GM18519 (cell line): ENCODE results near the gene ACP4.
"Not testable (repeated sequence)": the region's sequence is repeated elsewhere in the genome, so short reads cannot be mapped to it uniquely, and the experiment has no call there.

Experiments
- ATAC-seq: cut with Tn5 transposase; IDR thresholded peaks from one replicate; pipeline ENCODE4 v1.9.1; 2021; ENCODE audit warnings: mild to moderate bottlenecking, moderate library complexity; ENCODE audit not compliant: unreplicated experiment, low FRiP score

Gene ACP4

GRCh38 chr19:50790396-50790795 lies at the start of gene ACP4:
ACP4 (plus strand) TSS chr19:50790415; CDS start chr19:50790415, 0 bp downstream.
- ATAC-seq, result no peak

- ATAC-seq, result no peak
Measured at GRCh38 chr19:50741179-50741933, 48.9 kb upstream of the ACP4 start.

GRCh38 chr19:50743537-50743936 lies 46.7 kb upstream of the ACP4 start:
- ATAC-seq, result no peak

GRCh38 chr19:50745221-50745620 lies 45.0 kb upstream of the ACP4 start:
- ATAC-seq, result no peak

GRCh38 chr19:50747141-50747540 lies 43.1 kb upstream of the ACP4 start:
- not testable (repeated sequence) for ATAC-seq

GRCh38 chr19:50749490-50749889 lies 40.7 kb upstream of the ACP4 start:
- ATAC-seq, result no peak

GRCh38 chr19:50750010-50750409 lies 40.2 kb upstream of the ACP4 start:
- ATAC-seq, result no peak

- ATAC-seq, result no peak
Measured at GRCh38 chr19:50753879-50754278, 36.3 kb upstream of the ACP4 start.

- not testable (repeated sequence) for ATAC-seq
Measured at GRCh38 chr19:50756244-50756643, 34.0 kb upstream of the ACP4 start.

GRCh38 chr19:50757624-50758023 lies 32.6 kb upstream of the ACP4 start:
- not testable (repeated sequence) for ATAC-seq

- ATAC-seq, result not testable (repeated sequence)
Measured at GRCh38 chr19:50759076-50759475, 31.1 kb upstream of the ACP4 start.

GRCh38 chr19:50759886-50760285 lies 30.3 kb upstream of the ACP4 start:
- ATAC-seq, result no peak

- not testable (repeated sequence) for ATAC-seq
Measured at GRCh38 chr19:50761501-50761900, 28.7 kb upstream of the ACP4 start.

GRCh38 chr19:50763521-50763920 lies 26.7 kb upstream of the ACP4 start:
- not testable (repeated sequence) for ATAC-seq

- ATAC-seq, result no peak
Measured at GRCh38 chr19:50764409-50764808, 25.8 kb upstream of the ACP4 start.

GRCh38 chr19:50766746-50767145 lies 23.5 kb upstream of the ACP4 start:
- ATAC-seq, result not testable (repeated sequence)

GRCh38 chr19:50767263-50767662 lies 23.0 kb upstream of the ACP4 start:
- not testable (repeated sequence) for ATAC-seq

GRCh38 chr19:50768277-50768676 lies 21.9 kb upstream of the ACP4 start:
- ATAC-seq, result no peak

- ATAC-seq, result not testable (repeated sequence)
Measured at GRCh38 chr19:50770164-50770563, 20.1 kb upstream of the ACP4 start, which contains the start of gene GPR32. GPR32 (plus strand) TSS chr19:50770464; CDS start chr19:50770601, 137 bp downstream.

- no peak for ATAC-seq
Measured at GRCh38 chr19:50770888-50771287, 19.3 kb upstream of the ACP4 start.

GRCh38 chr19:50772476-50772875 lies 17.7 kb upstream of the ACP4 start:
- no peak for ATAC-seq

- not testable (repeated sequence) for ATAC-seq
Measured at GRCh38 chr19:50772912-50773311, 17.3 kb upstream of the ACP4 start.
